Chondrocyte (in vitro differentiated cells): ENCODE measurements around the gene SCYL1. TPM values are rescaled to one million over a fixed set of nuclear protein-coding genes. Genes with fewer than 3 reads are reported as not detected.

ENCODE experiments used
- DNase-seq: peaks from one replicate; pipeline ENCODE4 v3.0.0; 2021; ENCODE audit warnings: mixed read lengths, low spot score
- H3K27ac Mint-ChIP-seq: one replicate; pipeline ENCODE4 v1.8.0; 2021; ENCODE audit warnings: mild to moderate bottlenecking, moderate library complexity, mixed read lengths; ENCODE audit not compliant: unreplicated experiment
- H3K27me3 Mint-ChIP-seq: 2 replicates; pipeline ENCODE4 v1.8.0; 2021; ENCODE audit warnings: low read depth, mixed read lengths
- H3K36me3 Mint-ChIP-seq: 2 replicates; pipeline ENCODE4 v1.8.0; 2021; ENCODE audit warnings: low read depth, mixed read lengths
- H3K4me1 Mint-ChIP-seq: 2 replicates; pipeline ENCODE4 v1.8.0; 2021; ENCODE audit warnings: low read depth, mild to moderate bottlenecking, mixed read lengths
- H3K4me3 Mint-ChIP-seq: one replicate; pipeline ENCODE4 v1.8.0; 2021; ENCODE audit warnings: mild to moderate bottlenecking, moderate library complexity, mixed read lengths; ENCODE audit not compliant: unreplicated experiment
- H3K9me3 Mint-ChIP-seq: 2 replicates; pipeline ENCODE4 v1.8.0; 2021; ENCODE audit warnings: low read depth, mixed read lengths
- total RNA-seq: library from RNA; stranded (reverse); gene quantifications from 3 replicates; pipeline ENCODE4 v1.2.1, GENCODE V29; 2021
- TF ChIP-seq, protein P1 (sequence below): fragments of 200-600 bp; sonication (generic); IDR thresholded peaks from 2 replicates; pipeline ENCODE4 v1.5.0; 2021; ENCODE audit warnings: antibody characterized with exemption, mild to moderate bottlenecking, moderate library complexity

Gene SCYL1
- total RNA-seq, 1 donor from 2014 or later, result 108 TPM

DNA sequence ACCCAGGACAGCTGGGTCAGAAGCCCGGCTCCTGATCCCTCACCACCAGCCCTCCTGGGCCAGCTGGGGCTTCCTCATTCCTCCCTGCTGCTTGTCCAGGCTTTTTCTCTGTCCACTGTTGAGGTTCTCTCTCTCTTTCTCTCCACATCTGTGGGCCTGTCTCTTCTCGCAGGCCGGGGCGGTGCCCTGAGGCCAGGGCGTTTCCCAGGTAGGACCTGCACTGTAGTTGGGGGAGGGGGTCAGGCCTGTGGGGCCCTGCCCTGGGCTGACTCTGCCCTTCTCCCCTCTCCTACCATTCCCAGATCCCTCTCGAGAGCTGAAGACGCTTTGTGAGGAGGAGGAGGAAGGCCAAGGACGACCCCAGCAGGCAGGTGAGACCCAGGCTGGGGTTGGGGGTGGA lies 55.9 kb downstream of the SCYL1 start:
- Mint-ChIP-seq H3K4me1 (peaks cover 24% of the 10 kb centered on the region), H3K27me3 (no peaks in the 10 kb centered on the region), H3K27ac (no peak overlapping the region), H3K9me3 (no peaks in the 10 kb centered on the region), H3K4me3 (no peak overlapping the region), H3K36me3 (peaks cover 14% of the 10 kb centered on the region)
- no peak for DNase-seq
- TF ChIP-seq, protein P1, sequence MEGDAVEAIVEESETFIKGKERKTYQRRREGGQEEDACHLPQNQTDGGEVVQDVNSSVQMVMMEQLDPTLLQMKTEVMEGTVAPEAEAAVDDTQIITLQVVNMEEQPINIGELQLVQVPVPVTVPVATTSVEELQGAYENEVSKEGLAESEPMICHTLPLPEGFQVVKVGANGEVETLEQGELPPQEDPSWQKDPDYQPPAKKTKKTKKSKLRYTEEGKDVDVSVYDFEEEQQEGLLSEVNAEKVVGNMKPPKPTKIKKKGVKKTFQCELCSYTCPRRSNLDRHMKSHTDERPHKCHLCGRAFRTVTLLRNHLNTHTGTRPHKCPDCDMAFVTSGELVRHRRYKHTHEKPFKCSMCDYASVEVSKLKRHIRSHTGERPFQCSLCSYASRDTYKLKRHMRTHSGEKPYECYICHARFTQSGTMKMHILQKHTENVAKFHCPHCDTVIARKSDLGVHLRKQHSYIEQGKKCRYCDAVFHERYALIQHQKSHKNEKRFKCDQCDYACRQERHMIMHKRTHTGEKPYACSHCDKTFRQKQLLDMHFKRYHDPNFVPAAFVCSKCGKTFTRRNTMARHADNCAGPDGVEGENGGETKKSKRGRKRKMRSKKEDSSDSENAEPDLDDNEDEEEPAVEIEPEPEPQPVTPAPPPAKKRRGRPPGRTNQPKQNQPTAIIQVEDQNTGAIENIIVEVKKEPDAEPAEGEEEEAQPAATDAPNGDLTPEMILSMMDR, result no peak

DNA sequence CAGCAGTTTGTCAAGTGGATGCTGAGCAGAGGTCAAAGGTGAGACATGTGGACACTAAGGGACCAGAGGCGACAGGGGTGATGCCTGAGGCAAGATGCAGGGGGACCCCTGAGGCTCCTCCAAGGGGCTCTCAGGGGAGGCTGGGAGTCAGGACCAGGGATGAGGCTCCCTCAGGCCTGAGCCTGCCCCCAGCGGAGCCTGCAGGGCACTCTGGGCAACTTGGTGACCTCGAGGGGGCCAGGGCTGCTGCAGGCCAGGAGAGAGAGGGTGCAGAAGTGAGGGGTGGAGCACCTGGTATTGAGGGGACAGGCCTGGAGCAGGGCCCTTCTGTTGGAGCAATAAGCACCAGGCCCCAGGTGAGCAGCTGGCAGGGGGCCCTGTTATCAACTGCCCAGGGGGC lies 57.0 kb downstream of the SCYL1 start:
- TF ChIP-seq, protein P1, result no peak
- H3K4me3 Mint-ChIP-seq, result no peak overlapping the region
- H3K27ac Mint-ChIP-seq, result no peak overlapping the region
- peaks cover 26% of the 10 kb centered on the region for H3K4me1 Mint-ChIP-seq
- no peaks in the 10 kb centered on the region for H3K9me3 Mint-ChIP-seq
- no peak for DNase-seq
- H3K27me3 Mint-ChIP-seq, result no peaks in the 10 kb centered on the region
- peaks cover 16% of the 10 kb centered on the region for H3K36me3 Mint-ChIP-seq

DNA sequence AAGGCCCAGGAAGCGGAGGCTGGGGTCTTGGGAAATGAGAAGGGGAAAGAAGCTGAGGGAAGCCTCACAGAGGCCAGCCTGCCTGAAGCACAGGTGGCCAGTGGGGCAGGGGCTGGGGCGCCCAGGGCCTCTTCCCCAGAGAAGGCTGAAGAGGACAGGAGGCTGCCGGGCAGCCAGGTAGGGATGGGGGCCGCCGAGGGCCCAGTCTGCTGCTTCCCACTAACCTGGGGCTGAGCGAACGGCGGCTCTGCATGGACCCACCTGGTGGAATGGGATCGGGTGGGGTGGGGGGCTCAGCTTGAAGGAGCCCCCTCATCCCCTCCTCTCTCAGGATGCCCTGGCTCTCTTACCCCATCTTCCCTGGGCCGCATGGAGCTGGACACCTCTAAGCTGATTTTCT lies 58.7 kb downstream of the SCYL1 start:
- H3K9me3 Mint-ChIP-seq, result no peaks in the 10 kb centered on the region

DNA sequence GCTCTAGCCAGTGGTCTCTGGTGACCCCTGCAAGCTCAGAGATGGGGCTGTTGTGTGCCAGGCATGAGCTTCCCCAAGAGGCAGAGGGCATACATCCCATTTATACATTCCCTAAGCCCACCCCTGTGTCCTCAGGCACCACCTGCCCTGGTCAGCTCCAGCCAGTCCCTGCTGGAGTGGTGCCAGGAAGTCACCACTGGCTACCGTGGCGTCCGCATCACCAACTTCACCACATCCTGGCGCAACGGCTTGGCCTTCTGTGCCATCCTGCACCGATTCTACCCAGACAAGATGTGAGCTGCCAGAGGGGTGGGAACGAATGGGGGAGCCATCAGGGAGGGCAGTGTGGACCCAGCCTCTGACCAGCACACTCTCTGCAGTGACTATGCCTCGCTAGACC lies 59.2 kb downstream of the SCYL1 start:
- no peak for DNase-seq
- H3K4me3 Mint-ChIP-seq, result no peak overlapping the region
- peaks cover 16% of the 10 kb centered on the region for H3K36me3 Mint-ChIP-seq
- no peaks in the 10 kb centered on the region for H3K27me3 Mint-ChIP-seq
- H3K27ac Mint-ChIP-seq, result no peak overlapping the region
- no peaks in the 10 kb centered on the region for H3K9me3 Mint-ChIP-seq
- TF ChIP-seq, protein P1, result no peak
- H3K4me1 Mint-ChIP-seq, result peaks cover 26% of the 10 kb centered on the region

More for the DNA sequence above, 58.7 kb downstream of the SCYL1 start:
- TF ChIP-seq, protein P1, result no peak
- no peaks in the 10 kb centered on the region for H3K27me3 Mint-ChIP-seq
- peaks cover 16% of the 10 kb centered on the region for H3K36me3 Mint-ChIP-seq
- DNase-seq, result no peak
- H3K27ac Mint-ChIP-seq, result no peak overlapping the region
- peaks cover 27% of the 10 kb centered on the region for H3K4me1 Mint-ChIP-seq
- no peak overlapping the region for H3K4me3 Mint-ChIP-seq

DNA sequence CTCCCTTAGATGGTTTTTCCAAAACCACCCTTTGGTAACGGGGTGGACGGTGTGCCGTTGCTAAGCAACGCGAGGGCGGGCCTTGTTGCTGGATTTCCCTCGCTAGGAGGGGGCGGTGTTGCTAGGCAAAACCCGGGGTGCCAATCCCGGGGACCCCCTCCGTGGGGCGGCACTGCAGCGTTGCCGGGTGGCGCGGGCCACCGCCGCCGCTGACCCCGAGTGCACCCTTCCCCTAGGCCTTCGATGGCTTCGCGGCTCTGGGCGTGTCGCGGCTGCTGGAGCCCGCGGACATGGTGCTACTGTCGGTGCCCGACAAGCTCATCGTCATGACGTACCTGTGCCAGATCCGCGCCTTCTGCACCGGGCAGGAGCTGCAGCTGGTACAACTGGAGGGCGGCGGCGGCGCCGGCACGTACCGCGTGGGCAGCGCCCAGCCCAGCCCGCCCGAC lies 59.9 kb downstream of the SCYL1 start:
- Mint-ChIP-seq H3K4me3 (no peak overlapping the region), H3K36me3 (peaks cover 15% of the 10 kb centered on the region), H3K9me3 (no peaks in the 10 kb centered on the region), H3K4me1 (peaks cover 26% of the 10 kb centered on the region), H3K27ac (no peak overlapping the region), H3K27me3 (no peaks in the 10 kb centered on the region)
- DNase-seq, result no peak
- TF ChIP-seq, protein P1, result no peak
